Heart right ventricle (tissue), 16 donors: ENCODE data around the gene SLMAP. TPM values are rescaled to one million over a fixed set of nuclear protein-coding genes. Genes with fewer than 3 reads are reported as not detected.

Experiments
- ATAC-seq, 8 donors: fragments of 200-7000 bp; cut with Tn5 transposase; one replicate each; pipeline ENCODE4 v1.9.1; 2020; ENCODE audit warnings: mild to moderate bottlenecking in 8 of 8, moderate library complexity in 8 of 8, moderate number of reproducible peaks in 1 of 8
- DNase-seq, 2 donors: peaks; one replicate each; pipeline ENCODE4 v3.0.0-alpha.2; 2020
- H3K27ac ChIP-seq, 10 donors: fragments of 200-600 bp; sonication (generic) in 2 of 10; one replicate each; pipeline versions ENCODE4 v1.5.0 to v1.8.0; 2020 to 2022; ENCODE audit warnings: mild to moderate bottlenecking in 3 of 10
- H3K27me3 ChIP-seq, 7 donors: fragments of 200-600 bp; one replicate each; pipeline ENCODE4 v1.8.0; 2021 to 2022; ENCODE audit warnings: mild to moderate bottlenecking in 2 of 7
- H3K36me3 ChIP-seq, 9 donors: fragments of 200-600 bp; sonication (generic) in 1 of 9; one replicate each; pipeline versions ENCODE4 v1.5.0 to v1.8.0; 2020 to 2022; ENCODE audit warnings: mild to moderate bottlenecking in 2 of 9
- H3K4me1 ChIP-seq, 9 donors: fragments of 200-600 bp; sonication (generic) in 1 of 9; one replicate each; pipeline versions ENCODE4 v1.5.0 to v1.8.0; 2020 to 2022; ENCODE audit warnings: mild to moderate bottlenecking in 4 of 9
- H3K4me3 ChIP-seq, 10 donors: fragments of 200-600 bp; sonication (generic) in 2 of 10; one replicate each; pipeline versions ENCODE4 v1.5.0 to v1.8.0; 2020 to 2022; ENCODE audit warnings: mild to moderate bottlenecking in 7 of 10, moderate library complexity in 2 of 10
- H3K9me3 ChIP-seq, 11 donors: fragments of 200-600 bp in 10 of 11; sonication (generic) in 2 of 11; one replicate each; pipeline versions ENCODE4 v1.5.0 to v1.8.0; 2013 to 2022; ENCODE audit warnings: mild to moderate bottlenecking in 2 of 11, control low read depth in 1 of 11, moderate library complexity in 1 of 11
- WGBS, 2 donors: extraction: QIAGEN DNeasy Blood & Tissue Kit; methylation state at CpG; one replicate each; pipeline ENCODE4 v1.1.7; 2013; ENCODE audit warnings: inconsistent platforms in 1 of 2; 5-methylcytosine and 5-hydroxymethylcytosine counted together
- intact Hi-C, 10 donors: fragments of 100-400 bp; cut with DNase I; formaldehyde crosslinking; loops; one replicate each; pipeline versions ENCODE4 v1.11.1 to v1.14.2; 2022
- polyA plus RNA-seq, 2 donors: library from polyadenylated mRNA; stranded (reverse); fragments of 200-250 nt; gene quantifications; one replicate each; pipeline ENCODE4 v1.2.3, GENCODE V29; 2013
- total RNA-seq, 10 donors: library from RNA; stranded (reverse); fragmentation: NEBNext Ultra II Directional in 3 of 10; extraction: Animal tissue kit (Norgen Biotek cat#: 25700) in 3 of 10; gene quantifications; one replicate each; pipeline versions ENCODE4 v1.2.1 to v1.2.4, GENCODE V29; 2021 to 2023
- TF ChIP-seq, protein P1 (sequence below), 9 donors: fragments of 200-600 bp; sonication (generic) in 2 of 9; IDR thresholded peaks; one replicate each; pipeline versions ENCODE4 v1.5.0 to v1.8.0; 2021 to 2022; ENCODE audit warnings: antibody characterized with exemption in 9 of 9, mild to moderate bottlenecking in 5 of 9, moderate library complexity in 1 of 9
- donor health status: Arrhythmogenic right ventricular cardiomyopathy.
- donor health status: ischemic (EF 13 %, LVEDD 7.1; RV severe dilation, severe dysfunction).
- donor health status: healthy with polysubstance abuse.
- donor health status: DM: no; HTN: yes; CAD: no.
- donor health status: DM: no; HTN: no; CAD: no.
- donor health status: ischemic (EF 25% LVEDD 6.9; RV normal size, moderate dysfunction).
- donor health status: ischemic (EF 25% LVEDD 5.7; RV mildly dilated, moderate dysfunction).
- donor health status: healthy.
- donor health status: DM: yes; HTN: yes; CAD: no.
- donor health status: Ischemic cardiomyopathy.
- donor health status: ischemic (EF 35%, LVEDD 5.7; RV mildly dilated, moderate dysfunction).
- donor health status: nonischemic (EF 11% LVEDD 7.7; RV severe dilation, severe dysfunction).
- donor health status: DM: yes; HTN: yes; CAD: no.
- donor health status: PGD.
- donor health status: ischemic (EF 29% LVEDD 5.4; RV normal size, mild dysfunction).
- donor health status: nonischemic (EF 23%, LVEDD 6.1; RV moderate dilation, normal function).

The SLMAP gene
- total and polyA plus RNA-seq, 12 donors = 65.8 to 724 (median 341) TPM

DNA sequence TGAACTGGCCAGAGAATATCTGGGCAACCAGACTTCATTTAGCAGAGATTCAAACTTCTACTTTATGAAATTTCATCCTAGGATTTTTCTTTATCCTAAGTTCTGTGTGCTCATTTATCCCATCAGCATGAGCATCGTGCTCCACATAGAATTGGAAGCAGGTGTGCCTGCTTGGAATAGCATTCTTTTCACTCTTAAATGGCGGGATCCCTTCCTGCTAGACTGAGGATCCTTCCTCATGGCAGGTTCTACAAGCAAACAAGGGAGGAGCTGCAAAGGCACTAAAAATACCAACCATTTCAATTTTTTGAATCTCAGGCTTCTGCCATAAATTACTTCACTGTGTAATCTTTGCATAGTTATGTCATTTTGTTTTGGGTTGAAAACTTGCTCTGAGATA lies 177.5 kb downstream of the SLMAP start:
- TF ChIP-seq, protein P1, sequence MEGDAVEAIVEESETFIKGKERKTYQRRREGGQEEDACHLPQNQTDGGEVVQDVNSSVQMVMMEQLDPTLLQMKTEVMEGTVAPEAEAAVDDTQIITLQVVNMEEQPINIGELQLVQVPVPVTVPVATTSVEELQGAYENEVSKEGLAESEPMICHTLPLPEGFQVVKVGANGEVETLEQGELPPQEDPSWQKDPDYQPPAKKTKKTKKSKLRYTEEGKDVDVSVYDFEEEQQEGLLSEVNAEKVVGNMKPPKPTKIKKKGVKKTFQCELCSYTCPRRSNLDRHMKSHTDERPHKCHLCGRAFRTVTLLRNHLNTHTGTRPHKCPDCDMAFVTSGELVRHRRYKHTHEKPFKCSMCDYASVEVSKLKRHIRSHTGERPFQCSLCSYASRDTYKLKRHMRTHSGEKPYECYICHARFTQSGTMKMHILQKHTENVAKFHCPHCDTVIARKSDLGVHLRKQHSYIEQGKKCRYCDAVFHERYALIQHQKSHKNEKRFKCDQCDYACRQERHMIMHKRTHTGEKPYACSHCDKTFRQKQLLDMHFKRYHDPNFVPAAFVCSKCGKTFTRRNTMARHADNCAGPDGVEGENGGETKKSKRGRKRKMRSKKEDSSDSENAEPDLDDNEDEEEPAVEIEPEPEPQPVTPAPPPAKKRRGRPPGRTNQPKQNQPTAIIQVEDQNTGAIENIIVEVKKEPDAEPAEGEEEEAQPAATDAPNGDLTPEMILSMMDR (IDR thresholded peaks at IDR 0.05) = no peak
- Histone ChIP-seq H3K27me3 (no peaks in the 10 kb centered on the region), H3K27ac (peak overlapping the region in 1 of 10 donors; percentile 3), H3K36me3 (peaks cover 0 to 64% (median 13%) of the 10 kb centered on the region in 9 donors), H3K9me3 (no peaks in the 10 kb centered on the region), H3K4me3 (no peak overlapping the region), H3K4me1 (peaks cover 0 to 6% (median 0%) of the 10 kb centered on the region in 9 donors)
- intact Hi-C loops = no loop called here
- 80 to 83% methylated on average over 2 of the region's 2 CpGs for WGBS, 2 donors
- DNase-seq = no peak
- ATAC-seq = no peak

- Histone ChIP-seq H3K27me3 (no peaks in the 10 kb centered on the region), H3K4me1 (peaks cover 0 to 6% (median 0%) of the 10 kb centered on the region in 9 donors), H3K27ac (peak overlapping the region in 1 of 10 donors; percentile 7), H3K9me3 (no peaks in the 10 kb centered on the region), H3K4me3 (no peak overlapping the region), H3K36me3 (peaks cover 0 to 56% (median 7%) of the 10 kb centered on the region in 9 donors)
- TF ChIP-seq, protein P1 (IDR thresholded peaks at IDR 0.05) = no peak
- intact Hi-C loops = no loop called here
- DNase-seq = no peak
- ATAC-seq = no peak
- 87 to 96% methylated on average over 7 of the region's 7 CpGs for WGBS, 2 donors
Measured at GRCh38 chr3:57934373-57934772, 178.3 kb downstream of the SLMAP start.

DNA sequence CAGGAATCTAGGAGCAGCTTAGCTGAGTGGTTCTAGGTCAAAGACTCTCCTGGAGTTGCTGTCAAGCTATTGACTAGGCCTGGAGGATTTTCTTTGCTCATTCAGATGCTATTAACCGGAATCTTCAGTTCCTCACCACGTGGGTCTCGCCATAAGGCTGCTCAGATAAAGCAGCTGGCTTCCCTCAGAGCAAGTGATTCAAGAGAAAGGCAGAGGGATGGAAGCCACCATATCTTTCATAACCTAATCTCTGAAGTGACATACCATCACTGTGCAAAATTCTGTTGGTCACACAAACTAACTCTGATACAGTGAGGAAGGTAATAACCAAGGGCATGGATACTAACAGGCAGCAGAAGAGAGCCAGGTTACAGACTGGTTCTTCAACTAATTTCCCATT lies 179.4 kb downstream of the SLMAP start:
- peaks cover 0 to 44% (median 1%) of the 10 kb centered on the region in 9 donors for H3K36me3 ChIP-seq
- H3K4me3 ChIP-seq = no peak overlapping the region
- peaks cover 0 to 6% (median 0%) of the 10 kb centered on the region in 9 donors for H3K4me1 ChIP-seq
- ATAC-seq (peak in 1 of 8 donors; percentile 28), DNase-seq (no peak)
- WGBS, 2 donors = 72 to 74% methylated on average over 3 of the region's 3 CpGs
- intact Hi-C loops = no loop called here
- TF ChIP-seq, protein P1 (IDR thresholded peaks at IDR 0.05) = no peak
- peak overlapping the region in 1 of 10 donors; percentile 7 for H3K27ac ChIP-seq
- no peaks in the 10 kb centered on the region for H3K27me3 ChIP-seq
- no peaks in the 10 kb centered on the region for H3K9me3 ChIP-seq

DNA sequence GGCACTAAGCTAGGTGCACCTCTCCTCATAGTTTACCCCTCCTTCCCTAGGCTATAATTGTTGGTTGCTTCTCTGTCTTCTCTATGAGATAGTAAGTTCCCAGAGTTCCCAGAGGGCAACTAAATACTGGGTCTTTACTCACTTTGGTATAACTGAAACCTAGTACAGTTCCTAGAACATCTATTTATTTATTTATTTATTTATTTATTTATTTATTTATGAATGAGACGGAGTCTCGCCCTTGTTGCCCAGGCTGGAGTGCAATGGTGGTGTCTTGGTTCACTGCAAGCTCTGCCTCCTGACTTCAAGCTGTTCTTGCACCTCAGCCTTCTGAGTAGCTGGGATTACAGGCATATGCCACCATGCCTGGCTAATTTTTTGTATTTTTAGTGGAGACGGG lies 181.0 kb downstream of the SLMAP start:
- DNase-seq = no peak
- peaks cover 0 to 7% (median 0%) of the 10 kb centered on the region in 11 donors for H3K9me3 ChIP-seq
- ATAC-seq = no peak
- H3K4me1 ChIP-seq = peaks cover 0 to 6% (median 0%) of the 10 kb centered on the region in 9 donors
- WGBS, 2 donors = 98% methylated on average over 3 of the region's 3 CpGs
- no peak overlapping the region for H3K4me3 ChIP-seq
- no peaks in the 10 kb centered on the region for H3K27me3 ChIP-seq
- H3K27ac ChIP-seq = no peak overlapping the region
- TF ChIP-seq, protein P1 (IDR thresholded peaks at IDR 0.05) = no peak
- peaks cover 0 to 31% (median 0%) of the 10 kb centered on the region in 9 donors for H3K36me3 ChIP-seq
- intact Hi-C loops = no loop called here
